ENCODE data around the gene LTBP2. TPM values are rescaled to one million over a fixed set of nuclear protein-coding genes. Genes with fewer than 3 reads are reported as not detected.
A peak's percentile ranks its signal among the peaks of the same experiment; 100 is the strongest.
"Not testable (repeated sequence)": the region's sequence is repeated elsewhere in the genome, so short reads cannot be mapped to it uniquely, and the experiment has no call there.

LTBP2 gene
- total RNA-seq, 1 experiment from 2014 or later = 5.2 TPM

DNA sequence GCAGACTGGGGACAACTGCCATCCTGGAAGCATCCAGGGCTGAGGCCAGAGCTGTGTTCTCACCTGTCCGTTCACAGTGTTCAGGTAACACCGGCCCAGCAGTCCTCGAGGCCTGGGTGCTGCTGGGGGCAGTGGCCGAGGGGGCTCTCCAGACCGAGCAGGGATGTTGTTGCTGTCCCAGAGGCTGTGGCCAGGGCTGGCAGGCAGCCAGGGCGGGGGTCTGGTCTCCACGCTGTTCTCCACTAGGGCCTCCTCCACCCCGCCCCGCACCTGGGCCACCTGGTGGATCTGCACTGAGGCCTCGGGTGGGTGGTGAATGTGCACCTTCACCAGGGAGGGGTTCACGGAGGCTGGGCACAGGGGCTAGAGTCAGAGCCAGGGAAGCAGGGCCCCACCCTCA is 61.0 kb downstream of the LTBP2 start:
- no peak for DNase-seq (ENCODE audit: low read depth)

DNA sequence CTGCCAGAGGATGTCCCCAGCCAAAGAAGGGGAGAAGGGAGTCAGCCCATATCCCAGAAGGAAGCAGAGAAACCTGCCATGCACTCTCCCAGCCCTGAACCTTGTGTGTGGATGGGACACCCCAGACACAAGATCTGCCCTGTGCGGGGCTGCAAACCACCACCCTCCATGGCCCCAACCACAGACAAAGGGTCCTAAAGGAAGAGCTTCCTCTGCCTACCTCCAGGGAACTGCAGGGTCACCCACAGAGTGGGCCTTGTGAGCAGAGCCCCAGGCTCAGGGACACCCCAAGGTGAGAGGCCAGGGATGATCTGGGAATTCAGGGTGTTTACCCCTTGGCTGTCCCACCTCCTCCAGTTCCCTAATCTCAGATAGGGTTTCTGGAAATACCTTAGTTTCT is 62.0 kb downstream of the LTBP2 start:
- DNase-seq (ENCODE audit: low read depth) = no peak

DNA sequence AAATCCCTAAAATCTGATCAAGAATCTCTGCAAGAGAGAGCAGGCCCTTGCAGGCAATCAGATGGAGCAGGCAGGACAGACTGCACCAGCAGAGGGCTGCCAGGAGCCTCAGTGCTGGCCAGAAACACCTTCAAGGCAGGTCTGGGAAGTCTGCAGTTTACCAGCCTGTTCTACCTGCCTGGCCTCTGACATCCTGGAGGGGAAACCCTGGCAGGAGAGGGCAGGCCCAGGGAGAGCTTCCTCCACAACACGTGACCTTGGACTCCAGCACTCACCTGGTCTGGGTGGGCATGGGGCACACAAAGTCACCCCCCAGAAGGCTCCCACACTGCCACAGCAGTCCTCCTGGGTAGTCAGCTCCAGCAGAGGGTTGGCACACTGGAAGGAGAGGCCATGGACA is 62.4 kb downstream of the LTBP2 start:
- DNase-seq (ENCODE audit: low read depth) = peak; percentile 29

DNA sequence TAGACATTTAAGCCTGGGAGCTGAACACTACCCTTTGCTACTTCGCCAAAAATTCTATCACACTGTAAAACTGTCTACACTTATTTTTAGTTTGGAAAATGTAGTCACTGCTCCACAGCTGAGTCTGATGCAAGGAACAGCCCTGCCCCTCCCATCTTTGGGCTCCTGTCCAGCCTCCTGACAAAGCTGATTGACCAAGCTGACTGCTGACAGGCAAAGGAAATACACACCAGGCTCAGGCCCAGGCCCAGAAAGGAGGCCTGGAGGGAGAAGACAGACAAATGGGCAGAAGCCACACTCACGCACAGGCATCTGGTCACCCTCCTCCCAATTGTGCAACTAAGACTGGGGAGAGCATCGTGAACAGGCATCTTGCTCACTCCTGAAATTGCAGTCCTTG is 63.2 kb downstream of the LTBP2 start:
- no peak for DNase-seq (ENCODE audit: low read depth)

DNA sequence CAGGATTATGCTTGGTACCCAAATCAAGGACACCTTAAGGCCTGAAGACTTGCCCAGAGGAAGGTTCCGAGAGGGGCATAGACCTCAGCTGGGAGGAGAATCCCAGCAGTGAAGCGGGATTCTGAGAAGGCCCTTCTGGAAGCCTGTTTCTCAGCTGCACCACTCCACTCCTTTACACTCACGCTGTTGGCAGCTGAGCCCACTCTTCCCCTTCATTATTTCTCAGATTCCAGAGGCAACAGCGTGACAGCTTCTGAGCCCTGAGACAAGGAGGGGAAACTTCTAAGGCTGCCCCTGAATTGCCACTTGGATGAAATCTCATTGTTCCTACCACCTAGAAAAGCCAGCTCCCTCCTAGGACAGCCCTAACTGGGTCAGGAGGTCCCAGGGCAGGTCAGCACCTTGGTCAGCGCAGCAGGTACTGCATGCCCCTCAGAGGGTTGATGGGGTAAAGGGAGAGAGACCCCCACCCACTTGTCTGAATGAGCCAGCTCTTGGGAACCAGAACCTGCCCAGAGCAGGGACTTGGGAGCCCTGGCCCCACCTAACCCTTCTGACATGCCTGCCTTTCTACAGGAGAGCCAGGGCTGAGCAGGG is 64.6 kb downstream of the LTBP2 start:
- no peak for DNase-seq (ENCODE audit: low read depth)

DNA sequence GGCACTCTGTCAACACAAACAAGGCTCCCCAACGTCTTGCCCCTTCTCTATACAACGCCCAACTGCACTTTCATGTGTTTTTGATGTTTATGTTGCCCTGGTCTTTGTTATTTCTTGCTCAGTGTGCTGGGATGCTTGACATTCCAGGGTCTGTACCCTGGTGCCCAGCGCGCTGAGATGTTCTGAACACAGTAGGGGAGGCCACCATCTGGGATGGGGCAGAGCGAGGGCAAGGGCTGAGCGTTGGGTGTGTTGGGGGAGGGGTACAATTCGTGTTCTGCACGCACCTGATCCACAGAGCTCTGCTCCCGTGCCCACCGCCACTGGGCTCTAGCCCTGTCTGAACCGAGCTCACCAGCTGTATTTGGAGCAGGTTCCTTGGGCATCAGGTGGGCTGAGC is 65.6 kb downstream of the LTBP2 start:
- no peak for DNase-seq (ENCODE audit: low read depth)

DNA sequence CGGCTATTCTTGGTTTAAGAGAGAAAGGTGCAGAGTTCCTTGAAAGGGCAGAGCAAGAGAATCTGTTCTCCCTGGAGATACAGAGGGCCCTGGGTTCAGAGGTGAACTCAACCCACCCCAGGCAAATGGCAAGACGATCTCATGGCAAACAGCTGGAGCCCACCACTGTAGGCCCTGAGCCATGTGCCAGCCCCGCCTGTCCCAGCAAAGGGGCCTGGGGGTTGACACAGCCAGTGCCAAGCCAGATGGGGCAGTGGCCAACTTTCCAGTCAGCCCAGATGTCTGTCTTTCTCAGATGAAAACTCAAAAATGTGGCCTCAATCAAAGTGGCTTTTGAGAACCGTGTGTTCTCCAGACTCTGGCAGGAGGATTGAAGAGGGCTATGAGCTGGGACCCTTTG is 66.7 kb downstream of the LTBP2 start:
- DNase-seq (ENCODE audit: low read depth) = no peak

DNA sequence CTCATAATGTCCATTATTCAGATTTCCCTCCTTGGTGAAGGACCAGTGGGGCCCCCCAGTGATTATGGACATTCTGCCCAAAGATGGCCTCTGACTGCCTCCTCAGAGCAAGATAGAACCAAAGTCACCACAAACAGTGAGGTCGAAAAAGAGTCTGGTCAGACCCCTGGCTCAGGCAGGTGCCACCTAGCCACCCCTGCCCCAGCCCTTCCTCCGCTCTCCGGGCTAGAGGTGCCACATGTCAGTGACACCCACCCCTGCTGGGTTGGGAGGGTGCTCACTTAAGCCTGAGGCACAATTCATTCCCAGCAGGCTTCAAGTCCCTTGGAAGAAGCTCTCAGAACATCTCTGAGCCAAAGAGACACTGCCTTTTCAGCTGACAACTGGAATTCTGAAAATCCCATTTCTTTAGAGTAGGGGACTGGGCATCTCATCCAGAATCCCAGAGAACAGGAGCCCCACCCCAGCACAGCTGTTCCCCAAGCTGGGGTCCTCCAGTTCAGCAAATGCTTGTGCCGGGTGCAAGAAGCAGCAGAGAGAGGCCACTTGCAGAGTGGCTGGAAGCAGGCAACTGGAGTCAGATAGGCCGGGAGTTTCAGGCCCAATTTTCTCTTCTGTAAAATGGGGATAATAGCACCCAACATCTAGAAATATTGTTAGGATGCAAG is 68.1 kb downstream of the LTBP2 start:
- DNase-seq (ENCODE audit: low read depth) = no peak

DNA sequence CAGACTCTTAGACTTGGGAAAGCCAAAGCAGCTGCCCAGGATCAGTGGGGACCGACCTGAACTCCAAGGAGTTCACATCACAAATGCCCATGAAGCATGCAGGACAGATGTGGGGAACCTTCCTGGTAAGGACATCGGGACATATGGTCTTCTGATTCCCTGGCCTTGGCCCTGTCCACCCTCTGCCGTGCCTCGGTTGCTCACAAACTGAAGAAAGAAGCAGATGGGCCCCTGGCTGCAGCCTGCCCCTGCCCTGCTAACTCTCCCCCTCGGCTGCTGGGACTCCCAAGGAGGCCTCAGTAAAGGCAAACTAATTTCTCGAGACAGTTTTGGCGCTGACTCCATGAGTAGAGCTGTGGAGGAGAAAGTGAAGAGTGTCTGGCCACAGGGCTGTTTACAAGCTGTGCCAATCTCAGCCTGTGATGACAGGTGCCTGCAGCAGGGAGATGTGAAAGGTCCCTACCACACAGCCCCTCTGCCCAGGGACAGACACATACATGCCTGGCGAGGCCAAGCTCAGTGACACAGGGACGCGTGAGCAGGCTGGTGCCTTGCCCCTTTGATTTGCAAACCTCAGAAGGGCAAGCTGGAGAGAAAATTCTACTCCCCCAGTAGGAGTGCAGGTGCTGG is 69.9 kb downstream of the LTBP2 start:
- DNase-seq (ENCODE audit: low read depth) = no peak

DNA sequence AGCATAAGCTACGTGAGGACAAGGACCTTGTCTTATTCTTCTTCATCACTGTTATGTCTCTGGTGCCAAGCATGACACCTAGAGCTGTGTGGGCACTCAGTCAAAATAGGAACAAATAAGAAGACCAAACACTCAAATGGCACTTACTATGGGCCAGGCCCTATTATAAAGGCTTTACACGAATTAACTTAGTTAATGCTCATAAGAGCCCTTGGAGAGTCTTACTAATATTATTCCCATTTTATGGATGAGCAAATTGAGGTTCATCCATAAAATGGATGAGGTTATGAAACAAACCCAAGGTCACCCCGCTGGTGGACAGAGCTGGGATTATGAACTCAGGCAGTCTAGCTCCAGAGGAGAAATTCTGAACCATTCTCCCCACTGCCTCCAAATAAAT is 70.8 kb downstream of the LTBP2 start:
- DNase-seq (ENCODE audit: low read depth) = no peak

DNA sequence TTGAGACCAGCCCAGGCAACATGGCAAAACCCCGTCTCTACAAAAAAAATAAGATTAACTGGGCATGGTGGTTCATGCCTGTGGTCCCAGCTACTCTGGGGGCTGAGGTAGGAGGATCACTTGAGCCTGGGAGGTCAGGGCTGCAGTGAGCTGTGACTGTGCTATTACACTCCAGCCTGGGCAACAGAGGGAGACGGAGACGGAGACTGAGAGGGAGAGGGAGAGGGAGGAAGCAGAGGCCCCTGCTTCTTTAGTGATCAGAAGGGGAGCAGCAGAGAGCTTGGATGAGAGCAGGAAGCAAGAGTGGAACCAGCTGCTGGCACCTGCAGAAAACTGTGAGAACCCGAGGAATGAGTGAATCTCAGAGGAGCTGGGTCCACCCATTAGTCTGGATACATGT is 72.5 kb downstream of the LTBP2 start:
- no peak for DNase-seq (ENCODE audit: low read depth)

DNA sequence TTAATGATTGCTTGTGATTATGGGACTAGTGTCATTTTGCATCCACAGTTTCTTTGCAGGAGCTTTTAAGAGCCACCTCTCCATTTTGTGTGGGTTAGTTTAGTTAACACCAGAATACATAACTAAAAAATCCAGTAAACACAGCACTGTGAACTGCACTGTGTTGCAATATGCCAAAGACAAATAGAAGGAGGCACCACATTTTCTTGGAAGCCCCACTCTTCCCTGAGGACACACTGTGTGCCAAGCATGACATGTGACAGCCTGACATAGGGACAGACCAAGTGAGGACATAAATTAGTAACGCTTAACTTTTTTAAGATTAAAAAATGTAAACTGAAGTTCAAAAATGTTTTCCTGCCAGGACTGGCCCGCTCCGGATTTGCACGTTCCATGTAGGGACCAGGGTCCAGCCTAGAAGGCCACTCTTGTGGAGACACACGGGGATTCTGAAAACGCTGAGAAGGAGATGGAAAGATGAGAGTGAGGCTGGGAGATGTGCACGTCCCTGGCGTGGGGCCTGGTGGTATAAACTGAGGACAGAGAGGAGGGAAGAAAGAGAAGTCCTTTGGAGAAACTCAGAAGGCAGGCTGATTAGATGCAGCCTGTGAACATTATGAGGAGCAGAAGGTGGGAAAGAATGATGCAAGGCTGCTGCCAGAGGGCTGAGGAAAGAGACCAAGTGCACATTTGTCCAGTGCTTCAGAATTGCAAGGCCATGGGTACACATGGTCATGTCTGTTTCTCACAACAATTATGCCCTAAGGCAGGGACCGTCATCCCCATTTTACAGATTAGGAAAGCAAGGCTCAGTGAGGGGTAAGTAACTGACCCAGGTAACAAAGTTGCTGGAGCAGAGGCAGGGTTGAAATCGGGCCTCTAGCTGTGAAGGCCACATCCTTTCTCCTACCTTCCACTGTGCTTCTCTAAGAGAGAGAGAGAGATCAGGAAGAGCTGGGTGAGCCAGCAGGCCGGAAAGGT is 73.3 kb downstream of the LTBP2 start:
- no peak for DNase-seq (ENCODE audit: low read depth)

DNA sequence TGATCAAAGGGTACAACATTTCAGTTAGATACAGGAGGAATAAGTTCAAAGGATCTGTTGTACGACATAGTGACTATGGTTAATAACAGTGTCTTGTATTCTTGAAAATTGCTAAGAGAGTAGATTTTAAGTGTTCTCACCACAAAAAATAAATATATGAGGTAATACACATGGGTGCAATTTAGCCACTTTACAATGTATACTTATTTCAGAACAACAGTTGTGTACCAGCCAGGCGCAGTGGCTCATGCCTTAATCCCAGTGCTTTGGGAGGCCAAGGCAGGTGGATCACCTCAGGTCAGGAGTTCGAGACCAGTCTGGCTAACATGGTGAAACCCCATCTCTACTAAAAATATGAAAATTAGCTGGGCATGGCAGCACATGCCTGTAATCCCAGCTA is 75.7 kb downstream of the LTBP2 start:
- DNase-seq (ENCODE audit: low read depth) = not testable (repeated sequence)

DNA sequence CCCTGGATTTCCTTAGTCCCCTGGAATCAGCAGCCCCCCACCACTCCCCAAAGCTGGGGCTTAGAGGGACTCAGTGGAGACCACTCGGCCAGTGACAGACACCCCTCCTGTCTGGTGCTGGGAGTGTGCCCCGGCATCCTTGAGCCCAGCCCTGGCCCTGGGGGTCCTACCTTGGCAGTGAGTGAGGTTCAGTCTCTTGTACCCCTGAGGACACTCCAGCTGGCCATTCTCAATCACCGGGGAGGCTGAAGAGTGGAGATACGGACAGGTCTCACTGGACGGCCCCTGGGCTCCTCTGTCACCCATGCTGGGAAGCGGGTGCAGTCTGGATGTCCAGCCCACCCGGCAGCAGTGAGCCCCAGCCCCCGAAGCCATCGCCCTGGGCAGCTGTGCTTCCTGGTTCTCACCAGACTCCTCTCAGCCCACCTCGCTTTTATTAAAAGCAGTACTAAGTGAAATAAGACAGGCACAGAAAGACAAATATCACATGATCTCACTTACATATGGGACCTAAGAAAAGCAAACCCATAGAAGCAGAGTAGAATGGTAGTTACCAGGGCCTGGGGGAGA is 76.2 kb downstream of the LTBP2 start:
- no peak for DNase-seq (ENCODE audit: low read depth)

DNA sequence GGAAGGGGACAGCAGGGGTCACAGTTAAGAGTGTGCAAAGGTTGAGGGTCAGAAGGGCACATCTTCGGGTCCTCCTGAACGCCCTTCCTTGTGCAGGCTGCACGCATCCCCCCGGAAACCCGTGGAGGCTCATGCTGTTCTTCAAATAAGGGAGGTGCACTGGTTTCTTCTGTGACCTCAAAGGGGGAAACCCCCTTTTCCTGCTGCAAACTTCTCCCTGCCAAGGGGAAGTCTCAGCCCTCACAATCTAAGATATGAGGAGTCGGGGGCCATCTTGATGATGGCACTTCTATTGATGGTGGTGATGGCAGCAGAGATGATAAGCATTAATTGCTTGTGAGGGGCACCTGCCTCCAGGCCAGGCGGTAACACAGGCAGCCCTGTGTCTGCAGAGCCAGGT is 78.5 kb downstream of the LTBP2 start:
- no peak for DNase-seq (ENCODE audit: low read depth)

DNA sequence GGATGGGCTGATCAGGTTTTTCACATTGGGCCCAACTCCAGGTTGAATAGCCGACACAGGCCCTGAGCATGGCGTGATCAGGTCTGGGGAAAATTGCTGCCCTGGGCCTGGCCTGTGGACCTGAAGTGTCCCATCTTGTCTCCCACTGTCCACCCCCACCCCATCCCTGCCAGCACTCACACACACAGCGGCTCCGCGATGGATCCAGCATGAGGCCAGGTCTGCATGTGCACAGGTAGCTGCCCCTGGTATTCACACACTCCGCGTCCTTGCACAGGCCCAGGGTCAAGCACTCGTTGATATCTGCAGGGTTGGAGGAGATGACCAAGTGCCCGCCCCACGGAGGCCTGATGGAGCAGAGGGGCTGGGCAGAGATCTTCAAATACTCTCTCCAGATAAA is 79.8 kb downstream of the LTBP2 start:
- DNase-seq (ENCODE audit: low read depth) = no peak

DNA sequence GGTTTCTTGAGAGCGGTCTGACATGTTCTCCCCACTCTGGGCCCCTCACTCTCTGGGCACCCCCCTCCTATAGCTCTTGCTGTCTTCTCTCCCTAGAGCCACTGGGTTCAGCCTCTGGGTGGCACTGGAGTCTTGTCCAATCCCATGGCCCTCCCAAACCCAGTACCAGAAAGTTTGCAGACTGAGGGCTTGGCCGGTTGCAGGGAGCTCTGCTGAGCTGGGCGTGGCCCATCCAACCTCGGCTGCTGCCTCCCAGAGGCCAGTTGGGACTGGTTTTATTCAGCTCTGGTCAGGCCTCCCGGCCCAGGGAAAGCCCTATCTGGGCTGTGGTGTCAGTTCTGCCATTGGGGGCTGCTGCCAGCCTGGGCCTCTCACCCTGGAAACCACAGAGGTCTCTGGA is 80.6 kb downstream of the LTBP2 start:
- peak; percentile 29 for DNase-seq (ENCODE audit: low read depth)

DNA sequence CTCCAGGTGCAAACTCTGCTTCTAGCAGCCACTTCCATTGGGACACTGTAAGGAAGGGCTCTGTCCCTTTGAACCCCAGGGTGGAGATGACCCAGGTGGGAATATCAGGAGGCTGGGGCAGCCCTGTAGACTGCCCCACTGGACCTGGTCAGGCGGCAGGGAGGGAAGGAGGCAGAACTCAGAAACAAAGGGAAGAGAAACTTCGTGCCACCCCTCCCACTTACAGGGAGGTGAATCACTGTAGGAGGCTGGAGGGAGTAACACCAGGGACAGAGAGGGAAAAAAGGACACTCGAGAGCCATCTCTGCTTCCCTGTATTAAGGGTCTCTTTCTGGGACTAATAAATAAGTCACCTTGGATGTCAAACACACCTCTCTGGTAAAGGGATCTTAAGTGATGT is 81.0 kb downstream of the LTBP2 start:
- DNase-seq (ENCODE audit: low read depth) = no peak

DNA sequence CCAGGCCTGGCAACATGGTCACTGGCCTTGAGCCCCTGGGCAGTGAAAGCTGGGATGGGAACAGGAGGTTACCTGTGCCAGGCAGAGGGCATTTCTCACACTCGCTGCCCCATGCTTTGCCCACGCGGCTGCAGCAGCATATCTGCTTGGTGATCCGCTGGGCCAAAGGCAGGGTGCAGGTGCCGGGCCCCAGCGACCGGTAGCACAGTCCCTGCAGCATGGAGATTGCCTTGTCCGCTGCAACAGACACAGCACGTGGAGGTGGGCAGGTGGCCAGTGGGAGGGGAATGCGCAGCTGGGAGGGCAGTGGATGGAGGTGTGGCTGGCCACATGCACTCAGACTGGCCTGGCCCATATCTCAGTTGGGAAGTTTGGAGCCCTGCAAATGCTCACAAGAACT is 83.2 kb downstream of the LTBP2 start:
- DNase-seq (ENCODE audit: low read depth) = no peak

DNA sequence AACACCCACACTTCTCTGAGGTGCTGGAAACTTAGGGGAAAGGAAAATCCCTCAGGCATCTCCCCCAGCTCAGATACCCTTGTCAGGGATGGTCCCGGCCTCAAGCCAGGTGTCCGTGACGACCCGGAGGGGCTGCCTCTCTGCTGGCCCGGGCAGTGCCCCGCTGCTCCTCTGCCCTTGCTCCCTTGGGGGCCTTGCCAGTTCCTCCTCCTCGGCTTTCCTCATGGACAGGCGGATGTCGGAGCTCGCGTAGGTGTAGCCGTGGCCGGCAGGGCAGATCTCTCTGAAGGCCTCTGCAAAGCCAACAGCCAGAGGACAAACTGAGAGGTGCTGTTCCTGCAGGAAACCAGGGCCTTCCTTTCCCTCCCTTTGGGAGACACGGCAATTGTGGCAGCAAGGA is 83.6 kb downstream of the LTBP2 start:
- DNase-seq (ENCODE audit: low read depth) = no peak

DNA sequence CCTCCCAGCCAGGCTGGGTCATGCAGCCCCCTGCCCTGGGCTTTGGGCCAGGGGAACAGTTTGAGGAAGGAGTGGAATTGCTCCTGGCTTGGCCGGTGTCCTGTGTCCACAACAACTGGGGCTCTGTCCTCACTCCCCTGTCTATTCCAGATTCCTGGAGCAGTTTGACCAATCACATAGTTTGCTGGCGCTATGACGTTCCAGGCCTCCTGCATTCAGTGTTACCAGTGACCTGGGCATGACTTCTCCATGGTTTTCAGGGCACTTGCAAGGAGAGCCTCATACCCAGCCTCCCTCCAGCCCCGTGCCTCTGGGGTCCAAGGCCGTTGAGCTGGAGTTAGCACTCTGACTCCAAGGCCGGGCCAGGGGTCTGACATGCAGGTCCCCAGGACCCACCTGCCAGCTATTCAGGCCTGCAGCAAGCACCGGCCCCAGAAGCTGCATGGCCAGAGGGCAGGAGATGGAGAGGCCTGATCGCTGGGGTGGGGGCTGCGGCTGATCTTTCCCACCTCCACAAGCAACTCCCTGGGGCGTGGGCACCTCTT is 84.2 kb downstream of the LTBP2 start:
- DNase-seq (ENCODE audit: low read depth) = no peak
